H1 (cell line): ENCODE data around the gene TPST2. TPM values are rescaled to one million over a fixed set of nuclear protein-coding genes. Genes with fewer than 3 reads are reported as not detected.

ENCODE experiments used
- BRCA1 ChIP-seq: IDR thresholded peaks from 2 replicates; pipeline ENCODE4 v1.6.1; 2012; ENCODE audit warnings: low read depth, low read length, improper control_type of control experiment
- CHD2 ChIP-seq: IDR thresholded peaks from 2 replicates; pipeline ENCODE4 v1.6.1; 2012; ENCODE audit warnings: low read length, improper control_type of control experiment
- CHD7 ChIP-seq: fragments of 300-600 bp; sonication (generic); IDR thresholded peaks from 2 replicates; pipeline ENCODE4 v1.7.1; 2012; ENCODE audit warnings: low read length, moderate library complexity, mild to moderate bottlenecking, inconsistent platforms; ENCODE audit not compliant: insufficient replicate concordance
- CTBP2 ChIP-seq: IDR thresholded peaks from 2 replicates; pipeline ENCODE4 v1.7.0; 2011; ENCODE audit warnings: borderline replicate concordance, mild to moderate bottlenecking, moderate library complexity, mixed read lengths, low read length; ENCODE audit not compliant: insufficient read depth, insufficient read length
- EP300 ChIP-seq, 2 experiments: IDR thresholded peaks; 1 replicate in 1 of 2; 2 replicates in 1 of 2; pipeline ENCODE4 v1.6.1; 2011 to 2012; ENCODE audit warnings: low read depth in 2 of 2, low read length in 2 of 2, mild to moderate bottlenecking in 2 of 2, borderline replicate concordance in 1 of 2, inconsistent platforms in 1 of 2, moderate library complexity in 1 of 2
- JUN ChIP-seq: IDR thresholded peaks from 2 replicates; pipeline ENCODE4 v1.6.1; 2011; ENCODE audit warnings: low read depth, mild to moderate bottlenecking, improper control_type of control experiment, low read length
- SUZ12 ChIP-seq: fragments of 200-600 bp; sonication (generic); IDR thresholded peaks from 2 replicates; pipeline ENCODE4 v1.6.1; 2012; ENCODE audit warnings: mild to moderate bottlenecking, inconsistent platforms, low read length, moderate library complexity, mixed read lengths
- polyA plus RNA-seq, 7 experiments: library from polyadenylated mRNA; depleted of rRNA in 3 of 7; stranded (reverse) in 5 of 7; unstranded in 2 of 7; fragments of >200 nt in 5 of 7; fragments of 200-250 nt in 2 of 7; gene quantifications; 1 replicate in 5 of 7; 2 replicates in 1 of 7; 4 replicates in 1 of 7; pipeline versions ENCODE4 v1.2.1 to v1.2.3, GENCODE V29; 2011 to 2013; ENCODE audit warnings: missing spikeins in 2 of 7, mixed read lengths in 2 of 7
- total RNA-seq: library from RNA; stranded (reverse); fragmentation: NEBNext Ultra II Directional; extraction: Animal tissue kit (Norgen Biotek cat#: 25700); gene quantifications from 2 replicates; pipeline ENCODE4 v1.2.1, GENCODE V29; 2021

The TPST2 gene
- total and polyA plus RNA-seq, 2 of the 8 experiments (the other 6 are each of a cell fraction or from before 2014, with no cell fraction given), result 58.8 to 143 TPM

GRCh38 chr22:26555478-26555877 is 34.5 kb downstream of the TPST2 start (continued):
- TF ChIP-seq CHD7 (no peak), BRCA1 (no peak), CTBP2 (no peak), SUZ12 (no peak), JUN (no peak), CHD2 (no peak), EP300 (IDR thresholded peaks at IDR 0.05; ENCODE audit: borderline replicate concordance in 1 of 2, low read depth in 2 of 2, low read length in 2 of 2) (no peak)
